HPDE6-E6E7 (cell line): ENCODE results near the gene BUD23.
"Not testable (repeated sequence)": the region's sequence is repeated elsewhere in the genome, so short reads cannot be mapped to it uniquely, and the experiment has no call there.

ENCODE experiments used
- DNase-seq: peaks from one replicate; pipeline ENCODE4 v3.0.0; 2011; ENCODE audit warnings: missing footprints; ENCODE audit errors: extremely low spot score

BUD23 gene

GRCh38 chr7:73668103-73668885 is 15.1 kb upstream of the BUD23 start:
- no peak for DNase-seq

DNA sequence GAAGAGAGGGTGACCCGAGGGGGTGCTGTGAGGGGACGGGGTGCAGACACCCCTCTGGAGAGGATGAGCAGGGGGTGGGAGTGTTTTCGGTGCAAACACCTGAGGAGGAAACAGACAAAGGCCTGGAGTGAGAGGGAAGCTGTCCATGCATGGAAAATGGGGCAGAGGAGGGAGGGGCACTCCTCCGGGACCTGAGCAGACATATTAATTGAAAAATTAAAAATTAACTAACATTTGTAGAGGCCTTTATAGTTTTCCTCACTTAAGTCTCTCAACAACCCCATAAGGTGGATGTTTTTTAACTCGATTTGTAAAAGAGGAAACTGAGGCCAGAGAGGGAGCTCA is 14.5 kb upstream of the BUD23 start:
- DNase-seq, result no peak

DNA sequence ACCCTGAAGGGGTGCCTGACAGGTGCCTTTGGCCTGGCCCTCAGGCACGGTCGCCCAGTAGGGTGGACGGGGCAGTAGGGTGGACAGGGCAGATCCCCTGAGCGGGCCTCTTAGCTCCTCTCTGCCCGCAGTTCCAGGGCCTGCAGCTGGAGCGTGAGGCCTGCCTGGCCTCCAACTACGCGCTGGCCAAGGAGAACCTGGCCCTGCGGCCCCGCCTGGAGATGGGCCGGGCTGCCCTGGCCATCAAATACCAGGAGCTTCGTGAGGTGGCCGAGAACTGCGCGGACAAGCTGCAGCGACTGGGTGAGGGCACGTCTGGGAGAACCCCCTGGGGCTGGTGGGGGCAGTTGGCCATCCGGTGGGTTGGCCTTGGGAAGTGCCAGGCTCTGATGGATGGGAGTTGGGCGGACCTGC is 14.1 kb upstream of the BUD23 start:
- no peak for DNase-seq

- no peak for DNase-seq
Observed at GRCh38 chr7:73669858-73670385, 13.5 kb upstream of the BUD23 start.

DNA sequence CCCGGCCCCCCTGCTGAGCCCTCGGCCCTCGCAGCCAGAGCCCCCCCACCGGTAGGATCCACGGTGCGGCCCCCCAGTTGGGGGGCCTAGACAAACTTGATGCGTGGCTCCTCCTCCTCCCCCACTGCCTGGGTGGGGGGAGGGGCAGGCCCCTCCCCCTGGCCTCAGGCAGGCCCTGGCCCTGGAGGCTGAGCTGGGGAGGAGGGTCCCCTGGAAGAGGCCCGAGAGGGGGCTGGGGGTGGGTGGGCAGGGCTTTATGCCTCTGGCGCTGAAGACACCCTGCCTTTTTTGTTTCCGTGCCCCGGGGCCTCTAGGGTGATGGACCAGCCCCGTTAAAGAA is 12.1 kb upstream of the BUD23 start:
- DNase-seq, result no peak

- DNase-seq, result no peak
Observed at GRCh38 chr7:73671857-73672445, 11.4 kb upstream of the BUD23 start.

DNA sequence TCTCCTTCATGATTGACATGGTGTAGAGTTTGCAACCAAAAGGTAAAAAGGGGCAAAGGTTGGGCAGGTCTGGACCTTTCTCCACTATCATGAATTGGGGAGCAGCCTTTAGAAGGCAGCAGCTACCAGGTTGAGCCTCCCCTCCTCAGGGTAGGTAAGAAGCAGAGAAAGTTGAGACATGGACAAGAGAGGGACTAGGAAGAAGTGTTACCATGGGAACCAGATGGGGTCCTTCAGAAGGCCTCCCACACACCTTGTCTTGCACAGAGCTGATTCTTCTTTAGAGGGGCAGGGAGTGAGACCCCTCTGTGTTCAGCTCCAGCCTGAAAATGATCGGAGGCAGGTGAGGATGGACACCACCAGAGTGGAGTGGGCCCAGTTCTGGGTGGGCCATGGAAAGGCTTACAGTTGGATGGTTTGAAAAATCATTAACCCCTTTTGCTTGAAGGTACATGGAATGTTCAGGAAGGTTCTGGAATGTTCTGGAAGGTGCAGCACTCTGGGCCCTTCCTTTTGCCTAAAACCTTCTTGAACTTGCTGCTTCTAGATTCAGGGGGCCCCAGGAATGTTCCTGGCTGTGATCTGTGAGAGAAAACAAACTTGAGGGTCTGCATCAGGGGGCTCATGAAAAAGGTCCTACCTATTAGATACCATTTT is 8.8 kb upstream of the BUD23 start:
- DNase-seq, result no peak

- not testable (repeated sequence) for DNase-seq
Observed at GRCh38 chr7:73676062-73676461, 7.3 kb upstream of the BUD23 start.

DNA sequence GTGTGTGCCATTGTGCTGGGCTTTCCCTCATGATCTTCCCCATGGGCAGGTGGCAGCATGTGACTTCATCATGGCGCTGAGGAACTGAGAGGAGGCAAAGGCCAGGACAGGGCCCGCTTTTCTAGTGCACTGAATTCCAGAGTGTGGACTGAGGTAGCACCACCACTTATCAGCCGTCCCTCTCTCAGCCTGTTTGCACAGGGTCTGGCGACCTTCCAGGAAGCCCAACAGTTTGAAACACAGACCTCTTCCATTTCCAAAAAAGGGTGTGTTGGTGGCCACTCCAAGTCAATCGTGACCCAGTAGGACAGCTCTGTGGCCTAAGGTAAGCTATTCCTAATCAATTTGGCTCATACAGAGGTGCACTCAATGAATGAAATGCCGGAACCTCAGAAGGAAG is 4.5 kb upstream of the BUD23 start:
- no peak for DNase-seq

DNA sequence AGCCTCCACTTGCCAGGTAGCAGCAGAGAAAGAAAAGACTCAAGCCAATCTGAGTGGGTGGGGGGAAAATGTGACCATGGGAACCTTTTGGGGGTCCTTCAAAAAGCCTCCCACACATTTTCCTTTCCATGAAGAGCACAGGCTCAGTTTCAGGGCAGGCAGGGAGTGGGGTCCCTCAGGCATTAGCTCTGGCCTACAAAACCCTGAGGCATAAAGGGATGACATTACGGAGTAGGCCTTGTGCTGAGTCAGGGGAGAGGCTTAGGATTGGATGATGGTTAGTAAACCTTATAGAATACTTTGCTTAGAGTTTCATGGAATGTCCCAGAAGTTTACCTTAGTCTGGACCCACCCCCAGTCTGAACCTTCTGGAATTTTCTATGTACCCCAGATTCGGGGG is 3.7 kb upstream of the BUD23 start:
- no peak for DNase-seq

GRCh38 chr7:73680501-73680900 is 2.9 kb upstream of the BUD23 start:
- DNase-seq, result no peak

- DNase-seq, result no peak
Observed at GRCh38 chr7:73681031-73681430, 2.4 kb upstream of the BUD23 start.

DNA sequence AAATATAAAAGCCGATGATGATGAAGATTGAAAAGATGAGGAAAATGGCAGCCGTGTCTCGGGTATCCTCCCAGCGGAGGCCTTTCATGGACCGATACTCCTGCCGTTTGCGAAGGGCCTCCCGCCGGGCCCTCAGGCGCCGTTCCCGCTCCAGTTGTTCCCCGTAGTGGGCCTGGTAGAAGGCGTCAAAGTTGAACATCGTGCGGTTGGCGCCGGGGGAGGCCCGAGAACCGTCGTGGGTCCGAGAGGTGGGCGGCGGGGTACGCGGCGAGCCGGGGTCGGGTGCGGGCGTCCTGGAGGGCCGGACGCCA is 697 bp upstream of the BUD23 start:
- DNase-seq, result no peak

GRCh38 chr7:73683788-73684693 is 644 bp downstream of the BUD23 start:
- no peak for DNase-seq

GRCh38 chr7:73685311-73685710 is 1.9 kb downstream of the BUD23 start:
- no peak for DNase-seq

- no peak for DNase-seq
Observed at GRCh38 chr7:73688288-73688687, 4.9 kb downstream of the BUD23 start.

DNA sequence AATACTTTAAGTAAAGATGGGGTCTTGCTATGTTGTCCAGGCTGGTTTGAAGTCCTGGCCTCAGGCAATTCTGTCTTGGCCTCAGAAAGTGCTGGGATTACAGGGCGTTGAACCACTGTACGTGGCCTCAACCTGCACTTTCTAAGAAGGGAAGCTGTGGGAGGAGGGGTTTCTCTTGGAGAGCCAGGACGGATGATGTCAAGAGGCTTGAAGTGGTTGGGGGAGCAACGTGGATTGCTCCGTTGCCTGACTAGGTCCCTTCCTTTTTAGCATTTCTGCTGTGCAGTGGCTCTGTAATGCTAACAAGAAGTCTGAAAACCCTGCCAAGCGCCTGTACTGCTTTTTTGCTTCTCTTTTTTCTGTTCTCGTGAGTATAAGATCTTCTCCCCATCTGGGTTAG is 7.2 kb downstream of the BUD23 start:
- DNase-seq, result no peak

GRCh38 chr7:73696372-73696771 is 13.0 kb downstream of the BUD23 start:
- no peak for DNase-seq

- no peak for DNase-seq
Observed at GRCh38 chr7:73698410-73698809, 15.0 kb downstream of the BUD23 start.

DNA sequence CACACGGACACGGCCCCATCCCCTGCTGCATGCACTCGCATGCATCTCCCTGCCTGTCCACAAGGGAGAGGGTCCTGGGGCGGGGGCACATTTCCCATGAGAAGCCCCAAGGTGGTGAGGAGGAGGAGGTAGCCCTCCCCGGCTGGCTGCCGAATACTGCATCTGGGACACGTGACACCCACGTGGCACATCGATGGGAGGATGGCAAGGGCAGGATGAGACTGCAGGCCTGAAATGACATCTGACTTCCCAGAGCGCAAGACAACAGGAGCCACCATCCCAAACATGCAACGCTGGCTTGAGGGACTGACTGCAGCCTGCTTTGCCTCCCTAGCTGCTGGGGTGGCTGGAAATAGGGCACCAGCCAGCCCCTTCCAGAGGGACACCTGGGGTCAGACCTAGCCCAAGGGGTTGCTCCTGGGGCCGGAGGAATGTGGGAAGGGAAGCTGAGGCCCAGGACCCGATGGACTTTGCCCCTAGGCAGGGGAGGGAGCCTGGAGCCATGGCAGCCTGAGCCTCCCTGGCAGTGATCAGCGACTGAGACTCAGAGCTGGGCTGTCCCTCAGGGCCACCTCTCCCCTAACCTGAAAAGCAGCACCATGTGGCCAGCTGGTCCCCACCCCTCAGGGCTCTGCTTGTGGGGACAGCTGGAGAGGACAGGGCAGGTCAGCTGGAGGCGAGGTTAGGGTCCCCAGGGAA is 16.1 kb downstream of the BUD23 start:
- no peak for DNase-seq

DNA sequence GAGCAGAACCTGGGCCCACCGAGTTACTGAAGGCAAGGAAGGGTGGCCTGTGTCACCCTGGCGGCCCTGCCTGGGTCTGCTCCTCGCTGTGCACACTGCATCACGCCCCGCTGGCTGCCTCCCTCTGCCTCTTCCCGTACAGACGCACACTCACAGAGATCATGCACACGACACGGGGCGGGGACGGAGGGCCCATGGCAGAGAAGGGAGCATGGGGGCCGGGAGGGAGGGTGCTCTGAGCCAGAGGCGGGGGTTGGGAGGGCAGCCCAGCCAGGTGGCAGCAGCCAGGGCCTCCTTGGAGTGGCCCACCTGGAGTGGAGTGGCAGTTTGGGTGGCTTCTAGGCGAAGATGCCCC is 16.6 kb downstream of the BUD23 start:
- no peak for DNase-seq
